Heart right ventricle (tissue), 16 donors: ENCODE data around the gene GABARAPL1. TPM values are rescaled to one million over a fixed set of nuclear protein-coding genes. Genes with fewer than 3 reads are reported as not detected.

Source experiments
- ATAC-seq, 8 donors: fragments of 200-7000 bp; cut with Tn5 transposase; one replicate each; pipeline ENCODE4 v1.9.1; 2020; ENCODE audit warnings: mild to moderate bottlenecking in 8 of 8, moderate library complexity in 8 of 8, moderate number of reproducible peaks in 1 of 8
- DNase-seq, 2 donors: peaks; one replicate each; pipeline ENCODE4 v3.0.0-alpha.2; 2020
- H3K27ac ChIP-seq, 10 donors: fragments of 200-600 bp; sonication (generic) in 2 of 10; one replicate each; pipeline versions ENCODE4 v1.5.0 to v1.8.0; 2020 to 2022; ENCODE audit warnings: mild to moderate bottlenecking in 3 of 10
- H3K27me3 ChIP-seq, 7 donors: fragments of 200-600 bp; one replicate each; pipeline ENCODE4 v1.8.0; 2021 to 2022; ENCODE audit warnings: mild to moderate bottlenecking in 2 of 7
- H3K36me3 ChIP-seq, 9 donors: fragments of 200-600 bp; sonication (generic) in 1 of 9; one replicate each; pipeline versions ENCODE4 v1.5.0 to v1.8.0; 2020 to 2022; ENCODE audit warnings: mild to moderate bottlenecking in 2 of 9
- H3K4me1 ChIP-seq, 9 donors: fragments of 200-600 bp; sonication (generic) in 1 of 9; one replicate each; pipeline versions ENCODE4 v1.5.0 to v1.8.0; 2020 to 2022; ENCODE audit warnings: mild to moderate bottlenecking in 4 of 9
- H3K4me3 ChIP-seq, 10 donors: fragments of 200-600 bp; sonication (generic) in 2 of 10; one replicate each; pipeline versions ENCODE4 v1.5.0 to v1.8.0; 2020 to 2022; ENCODE audit warnings: mild to moderate bottlenecking in 7 of 10, moderate library complexity in 2 of 10
- H3K9me3 ChIP-seq, 11 donors: fragments of 200-600 bp in 10 of 11; sonication (generic) in 2 of 11; one replicate each; pipeline versions ENCODE4 v1.5.0 to v1.8.0; 2013 to 2022; ENCODE audit warnings: mild to moderate bottlenecking in 2 of 11, control low read depth in 1 of 11, moderate library complexity in 1 of 11
- WGBS, 2 donors: extraction: QIAGEN DNeasy Blood & Tissue Kit; methylation state at CpG; one replicate each; pipeline ENCODE4 v1.1.7; 2013; ENCODE audit warnings: inconsistent platforms in 1 of 2; 5-methylcytosine and 5-hydroxymethylcytosine counted together
- intact Hi-C, 10 donors: fragments of 100-400 bp; cut with DNase I; formaldehyde crosslinking; loops; one replicate each; pipeline versions ENCODE4 v1.11.1 to v1.14.2; 2022
- polyA plus RNA-seq, 2 donors: library from polyadenylated mRNA; stranded (reverse); fragments of 200-250 nt; gene quantifications; one replicate each; pipeline ENCODE4 v1.2.3, GENCODE V29; 2013
- total RNA-seq, 10 donors: library from RNA; stranded (reverse); fragmentation: NEBNext Ultra II Directional in 3 of 10; extraction: Animal tissue kit (Norgen Biotek cat#: 25700) in 3 of 10; gene quantifications; one replicate each; pipeline versions ENCODE4 v1.2.1 to v1.2.4, GENCODE V29; 2021 to 2023
- TF ChIP-seq, protein P1 (sequence below), 9 donors: fragments of 200-600 bp; sonication (generic) in 2 of 9; IDR thresholded peaks; one replicate each; pipeline versions ENCODE4 v1.5.0 to v1.8.0; 2021 to 2022; ENCODE audit warnings: antibody characterized with exemption in 9 of 9, mild to moderate bottlenecking in 5 of 9, moderate library complexity in 1 of 9
- donor health status: Arrhythmogenic right ventricular cardiomyopathy.
- donor health status: ischemic (EF 13 %, LVEDD 7.1; RV severe dilation, severe dysfunction).
- donor health status: healthy with polysubstance abuse.
- donor health status: DM: no; HTN: yes; CAD: no.
- donor health status: DM: no; HTN: no; CAD: no.
- donor health status: ischemic (EF 25% LVEDD 6.9; RV normal size, moderate dysfunction).
- donor health status: ischemic (EF 25% LVEDD 5.7; RV mildly dilated, moderate dysfunction).
- donor health status: healthy.
- donor health status: DM: yes; HTN: yes; CAD: no.
- donor health status: Ischemic cardiomyopathy.
- donor health status: ischemic (EF 35%, LVEDD 5.7; RV mildly dilated, moderate dysfunction).
- donor health status: nonischemic (EF 11% LVEDD 7.7; RV severe dilation, severe dysfunction).
- donor health status: DM: yes; HTN: yes; CAD: no.
- donor health status: PGD.
- donor health status: ischemic (EF 29% LVEDD 5.4; RV normal size, mild dysfunction).
- donor health status: nonischemic (EF 23%, LVEDD 6.1; RV moderate dilation, normal function).

The GABARAPL1 gene
- total and polyA plus RNA-seq, 12 donors, result 111 to 512 (median 385) TPM

DNA sequence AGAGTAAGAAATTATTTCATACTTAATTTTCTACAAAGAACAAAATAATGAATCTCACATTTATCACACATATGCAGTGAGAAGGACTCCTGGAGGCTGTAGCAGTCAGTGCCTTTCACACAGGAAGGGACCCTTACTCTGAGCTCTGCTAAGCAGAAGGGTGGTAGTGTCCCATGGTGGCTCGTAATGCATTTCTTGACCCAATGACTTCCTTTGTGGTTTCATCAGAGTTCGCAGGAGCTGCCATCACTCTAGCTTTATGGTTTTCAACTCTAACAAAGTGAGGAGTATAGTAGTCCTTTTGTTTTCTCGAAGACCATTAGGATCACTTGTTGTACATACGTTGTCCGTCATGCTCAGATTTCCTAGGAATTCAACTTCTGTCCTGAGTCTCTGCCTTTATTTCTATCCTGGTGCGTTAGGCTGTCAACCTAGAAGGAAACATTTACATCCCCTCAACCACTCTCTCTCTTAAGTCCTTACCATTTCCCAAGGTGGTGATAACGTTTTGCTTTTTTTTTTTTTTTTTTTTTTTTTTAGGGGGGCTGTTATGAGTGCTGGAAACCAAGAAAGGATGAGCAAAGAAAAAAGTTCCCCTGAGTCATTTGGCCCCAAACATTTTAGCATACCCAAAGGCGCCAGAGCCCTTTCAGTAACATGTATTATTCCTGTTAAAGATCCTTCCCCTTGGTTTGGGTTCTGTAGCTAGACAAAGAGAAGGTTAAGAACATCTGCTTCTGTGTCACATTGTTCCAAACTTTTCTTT, 37.2 kb downstream of the GABARAPL1 start:
- intact Hi-C loops, result loop anchor here in 1 of 10 donors (5.0 kb wide), 1 partner anchor 307 kb away; no protein-coding TSS in a partner anchor
- no peak for DNase-seq
- H3K27me3 ChIP-seq, result no peaks in the 10 kb centered on the region
- peaks cover 0 to 3% (median 0%) of the 10 kb centered on the region in 9 donors for H3K36me3 ChIP-seq
- H3K9me3 ChIP-seq, result peaks cover 0 to 4% (median 0%) of the 10 kb centered on the region in 11 donors
- no peak for ATAC-seq
- 68 to 71% methylated on average over 8 of the region's 8 CpGs for WGBS, 2 donors
- no peak overlapping the region for H3K27ac ChIP-seq
- TF ChIP-seq, protein P1, sequence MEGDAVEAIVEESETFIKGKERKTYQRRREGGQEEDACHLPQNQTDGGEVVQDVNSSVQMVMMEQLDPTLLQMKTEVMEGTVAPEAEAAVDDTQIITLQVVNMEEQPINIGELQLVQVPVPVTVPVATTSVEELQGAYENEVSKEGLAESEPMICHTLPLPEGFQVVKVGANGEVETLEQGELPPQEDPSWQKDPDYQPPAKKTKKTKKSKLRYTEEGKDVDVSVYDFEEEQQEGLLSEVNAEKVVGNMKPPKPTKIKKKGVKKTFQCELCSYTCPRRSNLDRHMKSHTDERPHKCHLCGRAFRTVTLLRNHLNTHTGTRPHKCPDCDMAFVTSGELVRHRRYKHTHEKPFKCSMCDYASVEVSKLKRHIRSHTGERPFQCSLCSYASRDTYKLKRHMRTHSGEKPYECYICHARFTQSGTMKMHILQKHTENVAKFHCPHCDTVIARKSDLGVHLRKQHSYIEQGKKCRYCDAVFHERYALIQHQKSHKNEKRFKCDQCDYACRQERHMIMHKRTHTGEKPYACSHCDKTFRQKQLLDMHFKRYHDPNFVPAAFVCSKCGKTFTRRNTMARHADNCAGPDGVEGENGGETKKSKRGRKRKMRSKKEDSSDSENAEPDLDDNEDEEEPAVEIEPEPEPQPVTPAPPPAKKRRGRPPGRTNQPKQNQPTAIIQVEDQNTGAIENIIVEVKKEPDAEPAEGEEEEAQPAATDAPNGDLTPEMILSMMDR (IDR thresholded peaks at IDR 0.05), result no peak
- no peaks in the 10 kb centered on the region for H3K4me1 ChIP-seq
- no peak overlapping the region for H3K4me3 ChIP-seq

- no peaks in the 10 kb centered on the region for H3K36me3 ChIP-seq
- no peaks in the 10 kb centered on the region for H3K4me1 ChIP-seq
- peaks cover 0 to 22% (median 12%) of the 10 kb centered on the region in 11 donors for H3K9me3 ChIP-seq
- DNase-seq (no peak), ATAC-seq (no peak)
- intact Hi-C loops, result no loop called here
- TF ChIP-seq, protein P1 (IDR thresholded peaks at IDR 0.05), result no peak
- H3K27ac ChIP-seq, result no peak overlapping the region
- 91 to 92% methylated on average over 4 of the region's 4 CpGs for WGBS, 2 donors
- H3K27me3 ChIP-seq, result no peaks in the 10 kb centered on the region
- H3K4me3 ChIP-seq, result no peak overlapping the region
Measured at GRCh38 chr12:10251669-10252068, 39.0 kb downstream of the GABARAPL1 start.

- Histone ChIP-seq H3K27ac (no peak overlapping the region), H3K9me3 (peaks cover 0 to 27% (median 17%) of the 10 kb centered on the region in 11 donors), H3K27me3 (no peaks in the 10 kb centered on the region), H3K4me1 (no peaks in the 10 kb centered on the region), H3K4me3 (no peak overlapping the region), H3K36me3 (no peaks in the 10 kb centered on the region)
- 97% methylated on average over 4 of the region's 4 CpGs for WGBS, 2 donors
- intact Hi-C loops, result no loop called here
- TF ChIP-seq, protein P1 (IDR thresholded peaks at IDR 0.05), result no peak
- DNase-seq (no peak), ATAC-seq (no peak)
Measured at GRCh38 chr12:10252201-10252600, 39.5 kb downstream of the GABARAPL1 start.

DNA sequence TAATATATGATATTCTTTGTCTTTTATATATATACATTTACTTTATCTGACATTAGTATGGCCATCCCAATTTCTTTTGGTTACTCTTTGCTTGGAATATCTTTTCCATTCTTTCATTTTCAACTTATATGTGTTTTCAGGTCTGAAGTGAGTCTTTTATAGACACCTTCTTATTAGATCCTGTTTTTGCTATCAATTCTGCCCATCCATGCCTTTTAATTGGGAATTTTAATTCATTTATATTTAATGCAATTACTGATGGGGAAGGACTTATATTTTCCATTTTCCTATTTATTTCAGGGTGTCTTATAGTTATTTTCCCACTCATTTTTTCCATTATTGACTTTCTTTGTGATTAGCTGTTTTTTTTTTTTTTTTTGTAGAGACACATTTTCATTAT, 43.4 kb downstream of the GABARAPL1 start:
- Histone ChIP-seq H3K27me3 (no peaks in the 10 kb centered on the region), H3K27ac (no peak overlapping the region), H3K4me1 (no peaks in the 10 kb centered on the region), H3K9me3 (peaks cover 0 to 28% (median 17%) of the 10 kb centered on the region in 11 donors), H3K4me3 (no peak overlapping the region), H3K36me3 (no peaks in the 10 kb centered on the region)
- TF ChIP-seq, protein P1 (IDR thresholded peaks at IDR 0.05), result no peak
- ATAC-seq, result no peak
- no peak for DNase-seq
- intact Hi-C loops, result no loop called here
